Measurements from ENCODE around the gene SLC2A14.
"Not testable (repeated sequence)": the region's sequence is repeated elsewhere in the genome, so short reads cannot be mapped to it uniquely, and the experiment has no call there.

Gene SLC2A14

GRCh38 chr12:7872566-7873319 is at the start of gene SLC2A14:
Gene SLC2A14 (minus strand): TSS chr12:7872915. CDS start chr12:7869880, 3,035 bp downstream.
- H3K36me3 ChIP-seq (ENCODE audit: control insufficient read depth, insufficient read depth, low read length, severe bottlenecking): no peaks in the 10 kb centered on the region

GRCh38 chr12:7921181-7921580 is 48.5 kb upstream of the SLC2A14 start:
- H3K9ac ChIP-seq (ENCODE audit: low read length); DNase-seq (ENCODE audit: low read depth); H3K4me1 ChIP-seq (ENCODE audit: control insufficient read depth, insufficient read depth, low read length); H3K27me3 ChIP-seq (replicated peaks; ENCODE audit: control insufficient read depth, insufficient read depth, low read length); H3K9me3 ChIP-seq (ENCODE audit: control insufficient read depth, low read length); H3K4me3 ChIP-seq (ENCODE audit: low read length): not testable (repeated sequence)
- H3K36me3 ChIP-seq (ENCODE audit: control insufficient read depth, insufficient read depth, low read length, severe bottlenecking): peaks cover 59% of the 10 kb centered on the region

More at GRCh38 chr12:7872566-7873319, at the start of gene SLC2A14:
- DNase-seq (ENCODE audit: low read depth): no peak
- Histone ChIP-seq H3K4me1 (ENCODE audit: control insufficient read depth, insufficient read depth, low read length) (no peaks in the 10 kb centered on the region), H3K27me3 (replicated peaks; ENCODE audit: control insufficient read depth, insufficient read depth, low read length) (peaks cover 16% of the 10 kb centered on the region), H3K4me3 (ENCODE audit: low read length) (peak within 1 kb of the TSS; percentile 71), H3K9ac (ENCODE audit: low read length) (peak within 1 kb of the TSS; percentile 39), H3K9me3 (ENCODE audit: control insufficient read depth, low read length) (no peaks in the 10 kb centered on the region)

- H3K4me3 ChIP-seq (ENCODE audit: low read length): not testable (repeated sequence)
- H3K36me3 ChIP-seq (ENCODE audit: control insufficient read depth, insufficient read depth, low read length, severe bottlenecking): peaks cover 37% of the 10 kb centered on the region
Observed at GRCh38 chr12:7918268-7918590, 45.5 kb upstream of the SLC2A14 start.

GRCh38 chr12:7917392-7918267 is 44.9 kb upstream of the SLC2A14 start:
- Histone ChIP-seq H3K27me3 (replicated peaks; ENCODE audit: control insufficient read depth, insufficient read depth, low read length) (no peaks in the 10 kb centered on the region), H3K9me3 (ENCODE audit: control insufficient read depth, low read length) (no peaks in the 10 kb centered on the region), H3K4me1 (ENCODE audit: control insufficient read depth, insufficient read depth, low read length) (no peaks in the 10 kb centered on the region), H3K36me3 (ENCODE audit: control insufficient read depth, insufficient read depth, low read length, severe bottlenecking) (peaks cover 31% of the 10 kb centered on the region), H3K4me3 (ENCODE audit: low read length) (no peak overlapping the region), H3K9ac (ENCODE audit: low read length) (no peak overlapping the region)
- DNase-seq (ENCODE audit: low read depth): no peak

More at GRCh38 chr12:7918268-7918590, 45.5 kb upstream of the SLC2A14 start:
- not testable (repeated sequence) for H3K9me3 ChIP-seq (ENCODE audit: control insufficient read depth, low read length); H3K9ac ChIP-seq (ENCODE audit: low read length); H3K27me3 ChIP-seq (replicated peaks; ENCODE audit: control insufficient read depth, insufficient read depth, low read length); DNase-seq (ENCODE audit: low read depth); H3K4me1 ChIP-seq (ENCODE audit: control insufficient read depth, insufficient read depth, low read length)

- no peaks in the 10 kb centered on the region for H3K27me3 ChIP-seq (replicated peaks; ENCODE audit: control insufficient read depth, insufficient read depth, low read length)
- DNase-seq (ENCODE audit: low read depth): no peak
- H3K36me3 ChIP-seq (ENCODE audit: control insufficient read depth, insufficient read depth, low read length, severe bottlenecking): peaks cover 24% of the 10 kb centered on the region
- no peaks in the 10 kb centered on the region for H3K4me1 ChIP-seq (ENCODE audit: control insufficient read depth, insufficient read depth, low read length)
- H3K9me3 ChIP-seq (ENCODE audit: control insufficient read depth, low read length): no peaks in the 10 kb centered on the region
- H3K4me3 ChIP-seq (ENCODE audit: low read length): no peak overlapping the region
- no peak overlapping the region for H3K9ac ChIP-seq (ENCODE audit: low read length)
Observed at GRCh38 chr12:7916936-7917335, 44.2 kb upstream of the SLC2A14 start.

- DNase-seq (ENCODE audit: low read depth): peak; percentile 16
- Histone ChIP-seq H3K27me3 (replicated peaks; ENCODE audit: control insufficient read depth, insufficient read depth, low read length) (no peaks in the 10 kb centered on the region), H3K4me3 (ENCODE audit: low read length) (no peak overlapping the region), H3K36me3 (ENCODE audit: control insufficient read depth, insufficient read depth, low read length, severe bottlenecking) (peaks cover 13% of the 10 kb centered on the region), H3K9me3 (ENCODE audit: control insufficient read depth, low read length) (no peaks in the 10 kb centered on the region), H3K4me1 (ENCODE audit: control insufficient read depth, insufficient read depth, low read length) (no peaks in the 10 kb centered on the region), H3K9ac (ENCODE audit: low read length) (no peak overlapping the region)
Observed at GRCh38 chr12:7915661-7916403, 43.1 kb upstream of the SLC2A14 start.

- not testable (repeated sequence) for DNase-seq (ENCODE audit: low read depth); H3K4me3 ChIP-seq (ENCODE audit: low read length); H3K9ac ChIP-seq (ENCODE audit: low read length)
Observed at GRCh38 chr12:7910106-7910505, 37.4 kb upstream of the SLC2A14 start.

GRCh38 chr12:7907009-7907408 is 34.3 kb upstream of the SLC2A14 start:
- Histone ChIP-seq H3K9me3 (ENCODE audit: control insufficient read depth, low read length) (no peaks in the 10 kb centered on the region), H3K4me1 (ENCODE audit: control insufficient read depth, insufficient read depth, low read length) (no peaks in the 10 kb centered on the region), H3K4me3 (ENCODE audit: low read length) (no peak overlapping the region), H3K36me3 (ENCODE audit: control insufficient read depth, insufficient read depth, low read length, severe bottlenecking) (no peaks in the 10 kb centered on the region), H3K27me3 (replicated peaks; ENCODE audit: control insufficient read depth, insufficient read depth, low read length) (no peaks in the 10 kb centered on the region), H3K9ac (ENCODE audit: low read length) (no peak overlapping the region)
- peak; percentile 19 for DNase-seq (ENCODE audit: low read depth)

More at GRCh38 chr12:7910106-7910505, 37.4 kb upstream of the SLC2A14 start:
- H3K4me1 ChIP-seq (ENCODE audit: control insufficient read depth, insufficient read depth, low read length); H3K27me3 ChIP-seq (replicated peaks; ENCODE audit: control insufficient read depth, insufficient read depth, low read length); H3K36me3 ChIP-seq (ENCODE audit: control insufficient read depth, insufficient read depth, low read length, severe bottlenecking); H3K9me3 ChIP-seq (ENCODE audit: control insufficient read depth, low read length): not testable (repeated sequence)

GRCh38 chr12:7906303-7906702 is 33.6 kb upstream of the SLC2A14 start:
- not testable (repeated sequence) for H3K9me3 ChIP-seq (ENCODE audit: control insufficient read depth, low read length); H3K9ac ChIP-seq (ENCODE audit: low read length); H3K36me3 ChIP-seq (ENCODE audit: control insufficient read depth, insufficient read depth, low read length, severe bottlenecking); H3K27me3 ChIP-seq (replicated peaks; ENCODE audit: control insufficient read depth, insufficient read depth, low read length); DNase-seq (ENCODE audit: low read depth); H3K4me1 ChIP-seq (ENCODE audit: control insufficient read depth, insufficient read depth, low read length); H3K4me3 ChIP-seq (ENCODE audit: low read length)

- not testable (repeated sequence) for H3K9ac ChIP-seq (ENCODE audit: low read length); H3K36me3 ChIP-seq (ENCODE audit: control insufficient read depth, insufficient read depth, low read length, severe bottlenecking); H3K9me3 ChIP-seq (ENCODE audit: control insufficient read depth, low read length); H3K27me3 ChIP-seq (replicated peaks; ENCODE audit: control insufficient read depth, insufficient read depth, low read length); H3K4me3 ChIP-seq (ENCODE audit: low read length); DNase-seq (ENCODE audit: low read depth); H3K4me1 ChIP-seq (ENCODE audit: control insufficient read depth, insufficient read depth, low read length)
Observed at GRCh38 chr12:7905600-7906125, 32.9 kb upstream of the SLC2A14 start.

- Histone ChIP-seq H3K36me3 (ENCODE audit: control insufficient read depth, insufficient read depth, low read length, severe bottlenecking) (no peaks in the 10 kb centered on the region), H3K4me3 (ENCODE audit: low read length) (no peak overlapping the region), H3K9me3 (ENCODE audit: control insufficient read depth, low read length) (no peaks in the 10 kb centered on the region), H3K9ac (ENCODE audit: low read length) (no peak overlapping the region), H3K27me3 (replicated peaks; ENCODE audit: control insufficient read depth, insufficient read depth, low read length) (no peaks in the 10 kb centered on the region), H3K4me1 (ENCODE audit: control insufficient read depth, insufficient read depth, low read length) (peaks cover 5% of the 10 kb centered on the region)
- DNase-seq (ENCODE audit: low read depth): no peak
Observed at GRCh38 chr12:7905071-7905470, 32.4 kb upstream of the SLC2A14 start.

All from adipocyte (in vitro differentiated cells).